ENCODE results near the gene INHBA. TPM values are rescaled to one million over a fixed set of nuclear protein-coding genes. Genes with fewer than 3 reads are reported as not detected.

Gene INHBA
- total RNA-seq (2022; extraction: Qiagen RNA extraction), result 0.42 to 1.3 TPM (median 0.74 TPM) in 5 replicates

GRCh38 chr7:41702635-41703371 lies at the start of gene INHBA:
TSS of gene INHBA (minus strand) at chr7:41703090. CDS start at chr7:41700374, 2,716 bp downstream.

